GM04504 (cell line): Measurements from ENCODE around the gene COBLL1.

Experiments
- DNase-seq: peaks from one replicate; pipeline ENCODE4 v3.0.0-alpha.2; 2012; ENCODE audit warnings: low read depth

COBLL1 gene

DNA sequence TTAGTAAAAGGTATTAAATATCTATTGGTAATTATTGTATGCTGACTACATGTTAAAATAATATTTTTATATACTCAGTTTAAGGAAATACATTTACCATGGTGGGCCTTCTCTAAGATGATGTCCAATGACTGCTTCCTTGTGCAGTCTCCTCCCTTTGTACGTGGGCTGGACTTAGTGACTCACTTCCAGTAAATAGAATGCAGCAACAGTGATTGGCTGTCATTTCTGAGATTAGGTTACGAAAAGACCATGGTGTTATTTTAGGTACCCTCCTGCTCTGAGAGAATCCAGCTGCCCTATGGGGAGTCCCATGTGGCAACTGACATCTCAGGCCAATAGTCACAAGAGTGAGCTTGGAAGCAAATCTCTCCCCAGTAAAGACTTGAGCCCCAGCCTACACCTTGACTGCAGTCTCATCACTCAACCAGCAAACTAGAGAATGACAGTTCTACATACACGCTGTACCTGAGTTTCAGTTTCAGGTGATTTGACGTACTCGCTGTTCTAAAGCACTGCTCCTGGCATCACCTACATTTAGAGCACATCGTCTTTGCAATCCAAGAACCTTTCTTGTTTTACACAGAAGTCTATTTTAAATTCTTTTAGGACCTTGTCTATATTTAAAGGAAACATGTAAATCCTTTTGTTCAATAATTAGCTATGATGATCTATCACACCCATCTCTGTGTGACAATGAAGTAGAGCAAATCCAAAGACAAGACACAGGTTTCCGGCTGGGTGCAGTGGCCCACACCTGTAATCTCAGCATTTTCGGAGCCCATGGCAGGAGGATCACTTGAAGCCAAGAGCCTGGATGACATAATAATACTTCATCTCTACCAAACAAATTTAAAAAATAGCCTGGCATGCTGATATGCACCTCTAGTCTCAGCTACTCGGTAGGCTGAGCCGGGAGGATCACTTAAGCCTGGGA is 87.2 kb downstream of the COBLL1 start:
- no peak for DNase-seq

DNA sequence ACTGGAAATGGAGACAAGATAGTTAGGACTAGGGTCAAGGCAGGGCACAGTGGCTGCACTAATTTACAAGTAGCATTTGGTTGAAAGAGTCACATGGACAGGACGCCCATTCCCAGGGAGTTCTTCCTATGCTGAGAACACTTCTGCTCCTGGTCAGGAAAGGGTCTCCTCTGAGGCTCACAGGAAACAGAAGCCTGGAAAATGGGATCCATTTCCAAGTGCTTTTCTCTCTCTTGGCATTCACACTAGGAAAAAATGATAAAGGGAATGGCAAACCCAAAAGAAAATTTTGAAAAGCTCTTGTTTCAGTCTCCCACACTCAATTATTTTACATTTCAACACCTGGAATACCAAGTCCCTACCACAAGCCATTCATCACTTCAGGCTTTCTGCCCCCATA is 88.7 kb downstream of the COBLL1 start:
- no peak for DNase-seq

DNA sequence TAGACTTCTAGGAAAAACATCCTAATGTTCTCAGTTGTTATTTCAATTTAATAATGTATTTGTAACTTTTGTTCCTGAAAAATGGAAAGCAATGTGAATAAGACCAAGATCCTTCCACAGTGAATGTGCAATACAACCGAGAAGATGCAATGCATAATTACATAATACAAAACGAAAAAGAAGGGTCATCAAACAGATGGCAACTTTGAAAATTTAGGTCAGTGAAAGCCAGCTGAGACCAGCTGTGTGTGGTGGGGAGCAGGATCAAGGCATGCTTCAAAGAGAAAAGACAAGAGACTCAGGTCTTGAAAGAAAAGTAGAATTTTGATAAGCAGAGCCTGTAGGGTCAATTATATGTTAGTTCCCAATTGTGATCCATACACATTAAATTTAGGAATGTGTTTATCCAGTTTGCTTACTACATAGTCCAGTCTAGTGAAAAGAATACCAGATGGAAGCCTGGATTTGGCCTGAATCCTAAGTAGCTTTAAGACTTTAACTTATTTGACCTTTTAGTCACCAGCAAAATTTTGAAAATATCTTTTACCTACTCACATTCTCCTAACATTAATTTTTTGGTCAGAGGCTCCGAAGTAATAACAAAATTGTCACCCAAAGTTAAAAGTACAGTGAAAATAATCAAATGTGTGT is 93.7 kb downstream of the COBLL1 start:
- no peak for DNase-seq

DNA sequence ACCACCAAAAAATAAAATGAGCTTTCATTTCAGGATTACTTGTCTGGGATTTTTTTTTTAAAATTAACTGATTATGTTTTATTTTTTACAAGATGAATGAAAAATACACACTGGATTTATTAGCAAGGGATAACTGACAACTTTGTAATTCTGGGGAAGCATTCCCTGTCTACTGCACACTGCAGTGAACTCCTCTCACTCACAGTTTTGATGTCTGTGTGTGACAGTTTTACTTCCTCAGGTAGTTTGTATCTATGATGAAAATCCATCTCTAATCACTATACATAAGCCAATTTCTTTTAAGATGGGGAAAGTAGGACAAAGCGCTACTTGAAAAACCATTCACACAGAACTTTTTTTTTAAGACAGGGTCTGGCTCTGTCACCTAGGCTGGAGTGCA is 94.5 kb downstream of the COBLL1 start:
- DNase-seq, result no peak

DNA sequence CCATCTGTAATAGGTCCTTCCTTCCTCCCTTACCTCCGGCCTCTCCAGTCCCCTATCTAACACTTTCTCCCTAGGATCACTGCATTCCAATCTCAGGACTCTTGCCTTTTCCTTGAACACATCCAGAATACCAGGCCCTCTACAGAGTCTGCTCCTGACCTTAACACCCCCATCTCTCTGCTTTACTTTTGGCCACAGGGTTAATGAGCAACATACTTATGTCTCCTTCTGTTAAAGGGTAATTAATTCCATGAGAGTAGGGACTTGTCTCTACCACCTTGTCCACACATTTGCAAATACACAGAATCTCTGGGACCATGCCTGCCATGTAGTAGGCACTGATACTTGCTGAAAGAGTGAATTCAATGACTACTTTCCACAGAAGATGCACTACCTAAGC is 94.9 kb downstream of the COBLL1 start:
- DNase-seq, result no peak

DNA sequence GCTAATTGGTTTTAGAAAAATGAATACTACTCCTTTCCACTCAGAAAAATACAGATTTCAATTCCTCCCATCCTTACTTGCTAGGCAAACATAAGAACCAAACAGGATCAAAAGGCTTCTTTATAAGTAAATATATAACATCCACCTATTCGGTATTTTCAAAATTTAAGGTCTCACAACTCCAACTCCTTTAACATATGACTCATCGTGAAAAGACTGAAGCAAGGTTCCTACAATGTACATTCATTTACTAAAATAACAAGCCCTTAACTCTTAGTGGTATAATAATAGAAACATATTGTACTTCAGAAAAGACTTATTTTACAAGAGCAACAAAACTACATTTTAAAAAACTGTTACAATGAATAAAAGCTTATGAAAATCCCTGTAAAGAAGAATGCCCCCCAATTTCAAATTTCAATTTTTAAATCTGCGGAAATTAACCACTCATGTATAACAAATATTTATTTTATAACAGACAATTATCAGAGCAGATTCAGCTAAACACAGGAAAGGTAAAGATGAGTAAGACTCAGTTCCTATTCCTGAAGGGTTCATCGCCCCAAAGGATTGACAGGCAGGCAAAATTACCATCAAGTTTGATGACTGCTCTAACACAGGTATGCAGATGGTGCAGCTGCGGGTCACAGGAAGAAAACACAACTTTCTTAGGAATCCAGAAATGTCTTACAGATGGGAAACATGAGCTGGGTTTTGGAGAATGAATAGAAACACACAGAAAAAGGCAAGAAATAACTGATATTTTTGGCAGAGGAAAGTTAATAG is 96.4 kb downstream of the COBLL1 start:
- DNase-seq, result no peak

DNA sequence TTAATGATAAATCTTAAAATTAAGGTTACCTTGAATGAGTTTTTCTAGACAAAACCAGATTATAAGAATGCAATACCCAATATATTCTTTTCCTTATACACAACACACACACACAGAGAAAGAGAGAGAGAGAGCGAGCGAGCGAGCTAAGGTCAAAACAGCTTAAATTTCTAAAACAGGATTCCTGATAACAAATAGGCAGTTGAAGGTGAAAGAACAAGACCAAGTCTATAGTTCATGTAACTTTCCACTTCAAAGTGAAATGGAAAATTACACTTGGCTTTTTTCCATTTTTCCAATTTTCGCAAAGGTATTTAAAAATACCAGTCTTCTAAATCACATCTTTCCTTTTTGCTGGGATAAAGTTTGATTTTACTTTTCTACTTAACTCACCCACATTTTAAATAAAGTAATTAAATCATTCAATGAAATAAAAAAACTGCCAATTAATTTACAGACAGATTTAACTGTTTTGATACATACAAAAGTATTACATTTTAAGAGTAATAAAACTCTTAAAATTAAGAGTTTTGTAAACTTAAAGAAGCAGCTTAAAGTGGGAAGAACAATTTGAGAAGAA is 98.8 kb downstream of the COBLL1 start:
- DNase-seq, result no peak

DNA sequence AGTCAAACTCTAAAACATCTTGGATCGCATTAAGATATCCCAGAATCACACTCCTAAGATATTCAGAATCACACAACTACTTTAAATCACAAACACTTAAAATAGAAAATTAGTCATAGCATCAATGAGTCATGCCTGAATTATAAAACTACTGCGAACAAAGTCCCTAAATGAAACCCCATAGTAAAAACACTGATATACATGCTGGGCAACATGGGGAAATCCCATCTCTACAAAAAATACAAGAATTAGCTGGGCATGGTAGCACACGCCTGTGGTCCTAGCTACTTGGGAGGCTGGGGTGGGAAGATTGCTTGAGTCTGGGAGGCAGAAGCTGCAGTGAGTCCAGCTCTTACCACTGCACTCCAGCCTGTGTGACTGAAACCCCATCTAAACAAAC is 101.7 kb downstream of the COBLL1 start:
- no peak for DNase-seq

DNA sequence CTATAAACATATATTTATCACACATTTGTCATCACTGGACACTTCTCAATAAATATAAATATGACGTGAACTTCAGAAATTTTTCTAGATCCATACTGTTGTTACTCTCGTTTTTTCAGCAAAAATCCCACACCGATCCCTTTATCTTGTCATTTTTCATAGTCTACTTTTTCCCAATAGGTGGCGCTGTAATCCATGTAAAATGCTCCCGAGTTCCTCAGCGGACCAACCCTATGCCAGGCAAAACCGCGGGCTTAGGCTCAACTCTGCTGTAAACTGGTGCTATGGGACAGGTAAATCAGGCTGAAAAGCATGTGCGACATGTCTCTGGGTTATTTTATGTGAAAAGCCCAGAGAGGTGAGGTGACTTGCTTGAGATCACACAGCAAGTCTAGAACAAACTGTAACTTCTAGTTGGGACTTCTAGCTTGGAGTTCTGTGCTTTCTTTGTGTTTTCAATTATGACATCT is 104.0 kb downstream of the COBLL1 start:
- peak; percentile 36 for DNase-seq

DNA sequence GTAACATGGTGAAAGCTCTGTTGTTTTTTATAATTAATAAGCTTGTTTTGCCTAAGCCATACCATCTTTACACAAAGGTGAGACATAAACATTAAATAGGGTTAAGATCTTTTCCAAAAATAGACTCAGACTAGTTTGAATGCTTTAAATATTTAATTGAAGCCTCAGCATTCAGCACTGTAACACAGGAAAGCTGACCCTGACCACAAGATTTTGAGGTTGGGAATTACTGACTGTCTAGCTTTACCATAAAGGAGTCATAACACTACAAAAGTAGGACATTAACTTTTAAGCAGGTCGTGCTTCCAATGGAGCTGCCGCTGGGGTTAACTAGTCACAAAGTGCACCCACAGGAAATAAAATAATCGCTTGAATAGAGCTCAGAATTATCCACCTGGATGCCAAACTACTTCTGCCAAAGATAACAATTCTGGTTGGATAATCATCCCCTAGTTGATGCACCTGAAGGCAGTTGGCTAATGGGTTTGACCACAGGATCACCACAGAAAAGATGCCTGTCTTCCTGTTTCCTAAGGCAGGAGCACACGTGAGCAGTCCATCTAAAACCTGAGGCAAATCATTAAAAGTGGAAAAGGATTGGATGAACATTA is 106.2 kb downstream of the COBLL1 start:
- no peak for DNase-seq

DNA sequence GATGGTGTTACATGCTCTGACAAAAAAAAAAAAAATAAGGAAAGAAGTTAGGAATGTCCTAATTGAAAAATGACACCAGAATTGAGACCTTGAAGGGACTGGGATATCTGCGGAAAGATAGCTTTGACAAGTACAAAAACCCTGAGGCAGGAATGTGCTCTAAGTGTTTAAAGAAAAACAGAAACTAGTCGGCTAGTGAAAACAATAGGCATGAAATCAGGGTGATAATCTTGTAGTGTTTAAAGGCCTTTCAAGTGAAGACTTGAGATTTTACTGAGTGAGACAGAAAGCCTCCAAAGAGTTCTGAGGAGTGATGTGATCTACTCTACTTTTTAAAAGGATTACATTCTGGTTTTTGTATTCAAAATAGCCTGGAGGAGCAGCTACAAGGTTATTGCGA is 107.4 kb downstream of the COBLL1 start:
- DNase-seq, result no peak

DNA sequence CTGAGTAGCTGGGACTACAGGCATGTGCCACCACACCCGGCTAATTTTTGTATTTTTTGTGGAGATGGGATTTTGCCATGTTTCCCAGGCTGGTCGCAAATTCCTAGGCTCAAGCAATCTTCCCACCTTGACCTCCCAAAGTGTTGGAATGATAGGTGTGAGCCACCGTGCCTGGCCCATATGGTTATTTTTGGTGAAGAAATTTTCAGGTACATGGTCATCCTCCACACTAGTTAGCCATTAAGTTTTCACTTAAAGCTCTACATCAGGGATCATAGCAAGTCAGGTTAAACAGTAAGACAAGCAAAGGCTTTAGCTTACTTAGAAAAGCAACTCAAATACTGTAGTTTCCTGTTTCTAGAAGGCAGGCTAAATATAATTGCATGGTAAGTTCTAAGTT is 116.1 kb downstream of the COBLL1 start:
- no peak for DNase-seq

DNA sequence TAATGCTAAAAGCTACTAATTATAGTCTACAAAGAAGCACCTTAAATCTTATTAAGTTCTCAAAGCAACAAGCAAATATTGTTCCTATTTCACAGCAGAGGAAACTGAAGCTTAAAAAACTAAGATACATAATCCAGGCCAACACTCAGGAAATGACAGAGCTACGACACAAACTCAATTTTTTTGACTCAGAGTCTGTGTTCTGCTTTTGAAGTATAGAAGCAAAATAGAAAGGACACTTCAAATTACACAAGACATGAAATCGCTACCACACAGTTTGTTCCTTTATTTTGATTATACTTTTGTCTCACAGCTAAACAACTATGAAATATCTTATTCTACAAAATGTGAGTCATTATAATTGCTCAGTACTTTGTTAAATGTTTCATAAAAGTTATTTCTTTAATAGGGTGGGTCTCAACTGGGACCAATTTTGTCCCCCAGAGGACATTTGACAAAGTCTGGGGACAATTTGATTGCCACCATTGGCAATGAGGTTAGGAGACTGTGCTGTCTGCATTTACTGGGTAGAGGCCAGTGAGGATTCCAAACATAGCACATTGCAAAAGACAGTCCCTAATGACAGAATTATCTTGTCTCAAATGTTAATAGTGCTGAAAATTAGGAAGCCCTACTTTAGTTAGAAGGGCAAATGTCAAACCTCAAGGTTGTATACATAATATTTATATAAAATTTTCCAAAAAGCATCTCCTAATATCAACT is 118.8 kb downstream of the COBLL1 start:
- DNase-seq, result no peak

DNA sequence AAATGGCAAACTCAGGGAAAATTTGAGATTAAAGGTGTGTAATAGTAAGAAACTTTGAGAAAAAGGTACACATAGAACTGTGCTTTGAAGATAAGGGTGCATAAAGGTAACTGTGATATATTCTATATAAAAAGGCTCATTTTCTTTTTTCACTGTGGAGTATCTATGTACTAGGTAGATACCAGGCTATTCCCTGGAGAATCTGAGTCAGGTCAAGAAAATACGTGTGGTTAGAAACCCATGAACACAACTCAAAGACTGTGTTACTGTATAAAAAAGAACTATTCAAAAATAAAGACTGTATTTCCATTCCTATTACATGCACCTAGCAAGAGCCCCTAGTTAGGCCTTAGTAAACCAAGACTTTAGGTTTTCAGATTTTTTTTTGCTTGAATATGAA is 120.2 kb downstream of the COBLL1 start:
- no peak for DNase-seq

DNA sequence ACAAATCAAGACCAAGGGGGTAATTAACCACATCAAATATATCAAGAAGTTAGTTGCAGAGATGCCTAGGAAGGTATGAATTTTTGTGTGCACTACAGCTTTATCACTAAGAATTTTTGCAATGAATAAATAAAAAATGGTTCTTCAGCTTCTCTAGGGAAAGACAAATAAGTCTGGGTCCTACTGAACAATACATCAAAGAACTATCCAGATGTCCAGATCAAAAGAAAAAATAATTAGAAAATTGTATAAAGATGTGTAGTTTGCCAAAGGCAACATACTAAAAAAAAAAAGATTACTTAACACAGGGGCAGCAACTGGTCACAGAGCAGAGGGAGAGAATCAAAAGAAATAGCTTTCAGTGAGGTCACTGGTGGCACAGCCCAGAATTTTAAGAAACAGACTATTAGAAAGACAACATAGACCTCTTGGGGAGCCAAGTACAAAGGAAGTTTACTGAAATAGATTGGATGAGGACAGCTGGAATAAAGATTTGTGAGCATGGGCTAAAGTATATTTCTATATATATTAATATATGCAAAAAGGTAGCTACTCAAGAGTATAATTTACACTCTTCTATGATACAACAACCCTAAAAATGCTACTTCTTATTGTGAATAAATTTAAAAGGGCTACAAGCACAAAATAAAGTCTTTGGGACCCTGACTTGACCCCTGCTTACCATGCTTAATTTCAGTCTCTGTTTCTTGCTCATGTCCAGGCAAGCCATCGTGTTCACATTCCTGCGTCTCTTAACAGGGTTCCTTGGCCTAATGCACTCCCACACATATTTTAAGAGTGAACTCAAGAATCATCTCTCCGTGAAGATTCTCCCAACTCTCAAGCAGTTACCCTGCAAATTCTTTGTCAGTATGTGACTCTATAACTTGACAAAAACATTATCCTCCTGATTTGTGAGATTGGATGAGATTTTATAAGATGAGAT is 121.4 kb downstream of the COBLL1 start:
- DNase-seq, result no peak

DNA sequence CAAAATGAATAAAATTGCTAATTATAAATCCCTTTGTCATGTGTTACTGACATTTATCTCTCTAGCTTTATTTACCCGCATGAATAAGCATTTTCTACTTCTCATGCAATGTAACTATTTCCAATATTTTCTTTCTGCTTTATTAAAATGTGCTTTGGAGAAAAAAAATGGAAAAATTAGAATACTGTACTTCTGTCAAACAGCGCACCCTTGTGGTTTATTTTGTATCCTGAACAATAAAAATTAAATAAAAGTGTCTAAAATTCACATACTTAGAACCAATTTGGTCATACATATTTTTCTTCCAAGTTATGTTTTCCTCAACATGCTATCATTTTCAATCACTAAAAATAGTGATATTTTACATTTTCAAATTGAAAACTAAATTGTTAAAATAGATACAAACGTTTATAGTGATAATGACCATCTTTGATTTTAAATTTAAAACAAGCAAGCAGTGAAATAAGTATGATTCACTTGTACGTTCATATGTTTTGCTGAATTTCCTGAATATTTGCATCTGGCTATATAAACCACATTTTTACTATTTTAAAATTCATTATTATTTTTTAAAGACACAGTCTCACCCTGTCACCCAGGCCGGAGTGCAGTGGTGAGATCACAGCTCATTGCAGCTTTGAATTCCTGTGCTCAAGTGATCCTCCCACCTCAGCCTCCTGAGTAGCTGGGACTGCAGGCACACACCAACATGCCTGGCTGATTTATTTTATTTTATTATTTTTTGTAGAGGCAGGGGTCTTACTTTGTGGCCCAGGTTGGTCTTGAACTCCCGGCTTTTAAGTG is 124.4 kb downstream of the COBLL1 start:
- DNase-seq, result no peak

DNA sequence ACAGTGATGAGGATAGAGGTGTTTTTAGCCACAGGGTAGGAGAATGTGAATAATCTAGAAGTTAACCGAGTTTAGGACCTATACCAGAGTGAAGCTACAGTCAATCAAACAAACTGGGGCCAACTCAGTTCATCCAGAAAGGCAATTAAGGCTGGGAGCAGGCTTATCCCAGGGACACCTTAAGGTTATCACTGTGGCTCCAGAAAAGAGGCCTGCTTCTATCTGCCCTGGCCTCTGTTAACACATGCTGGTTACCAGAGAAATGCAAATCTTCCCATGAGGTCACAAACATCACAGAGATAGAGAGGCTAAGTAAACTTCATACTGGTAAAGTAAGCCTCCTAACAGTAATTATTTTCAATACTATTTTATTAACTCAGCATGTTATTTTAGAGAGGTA is 127.2 kb downstream of the COBLL1 start:
- no peak for DNase-seq

DNA sequence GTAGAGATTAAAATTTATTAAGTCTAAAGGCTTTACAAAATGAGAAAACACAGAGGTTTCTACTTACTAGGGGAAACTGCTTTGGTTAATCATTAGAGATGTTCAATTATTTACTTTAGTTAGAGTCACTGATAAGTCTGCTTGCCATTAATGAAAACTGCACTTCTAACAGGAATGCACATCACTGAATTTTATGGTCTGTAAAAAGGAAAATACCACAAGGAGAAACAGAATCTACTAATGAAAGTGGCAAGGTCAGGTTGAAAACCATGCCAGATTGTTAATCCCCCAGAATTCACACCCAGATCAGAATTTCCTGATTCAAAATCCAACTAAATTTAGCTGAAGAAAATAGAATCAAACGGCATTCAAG is 129.9 kb downstream of the COBLL1 start:
- DNase-seq, result no peak
